ENCODE results near the gene SEZ6L2. TPM values are rescaled to one million over a fixed set of nuclear protein-coding genes. Genes with fewer than 3 reads are reported as not detected.

SEZ6L2 gene
- total RNA-seq, 4 donors from 2014 or later, result 0.22 to 2.8 (median 1.1) TPM; not detected in 1

- DNase-seq, result no peak
- no peaks in the 10 kb centered on the region for H3K27me3 ChIP-seq
- no peak overlapping the region for H3K27ac ChIP-seq
- H3K4me1 ChIP-seq, result peaks cover 9 to 26% (median 14%) of the 10 kb centered on the region in 3 donors
- intact Hi-C loops (cut with DNase I), result no loop called here
- no peak overlapping the region for H3K4me3 ChIP-seq
- peaks cover 19 to 33% (median 22%) of the 10 kb centered on the region in 3 donors for H3K36me3 ChIP-seq
- 64 to 79% methylated on average over 3 to 7 of the region's 7 CpGs for WGBS, 2 donors
- TF ChIP-seq POLR2A (IDR thresholded peaks at IDR 0.05), result no peak
- no peak for TF ChIP-seq CTCF (IDR thresholded peaks at IDR 0.05)
- no peaks in the 10 kb centered on the region for H3K9me3 ChIP-seq
Observed at GRCh38 chr16:29857133-29857760, 42.1 kb downstream of the SEZ6L2 start.

- DNase-seq, result no peak
- Histone ChIP-seq H3K4me1 (peaks cover 0 to 6% (median 0%) of the 10 kb centered on the region in 3 donors), H3K27me3 (no peaks in the 10 kb centered on the region), H3K27ac (no peak overlapping the region), H3K36me3 (peaks cover 8 to 15% (median 11%) of the 10 kb centered on the region in 3 donors), H3K9me3 (no peaks in the 10 kb centered on the region), H3K4me3 (no peak overlapping the region)
- WGBS, 2 donors, result 79 to 81% methylated on average over 4 to 5 of the region's 5 CpGs
- intact Hi-C loops (cut with DNase I), result no loop called here
- no peak for TF ChIP-seq CTCF (IDR thresholded peaks at IDR 0.05)
- no peak for TF ChIP-seq POLR2A (IDR thresholded peaks at IDR 0.05)
Observed at GRCh38 chr16:29854520-29855100, 44.7 kb downstream of the SEZ6L2 start.

- H3K36me3 ChIP-seq, result peaks cover 2 to 14% (median 4%) of the 10 kb centered on the region in 3 donors
- no peak overlapping the region for H3K4me3 ChIP-seq
- no peak for DNase-seq
- peaks cover 0 to 6% (median 0%) of the 10 kb centered on the region in 3 donors for H3K4me1 ChIP-seq
- intact Hi-C loops (cut with DNase I), result no loop called here
- H3K27me3 ChIP-seq, result no peaks in the 10 kb centered on the region
- TF ChIP-seq CTCF (IDR thresholded peaks at IDR 0.05) (no peak), POLR2A (IDR thresholded peaks at IDR 0.05) (no peak)
- WGBS, 2 donors, result 54 to 57% methylated on average over 7 of the region's 7 CpGs
- H3K9me3 ChIP-seq, result no peaks in the 10 kb centered on the region
- H3K27ac ChIP-seq, result peak overlapping the region in 1 of 4 donors; percentile 66
Observed at GRCh38 chr16:29852654-29853053, 46.7 kb downstream of the SEZ6L2 start.

GRCh38 chr16:29850998-29851397 lies 48.4 kb downstream of the SEZ6L2 start:
- WGBS, 2 donors, result 80 to 90% methylated on average over 1 to 2 of the region's 3 CpGs
- peaks cover 0 to 6% (median 0%) of the 10 kb centered on the region in 3 donors for H3K4me1 ChIP-seq
- no peak overlapping the region for H3K27ac ChIP-seq
- intact Hi-C loops (cut with DNase I), result no loop called here
- H3K36me3 ChIP-seq, result peaks cover 12 to 30% (median 21%) of the 10 kb centered on the region in 3 donors
- no peak for DNase-seq
- H3K9me3 ChIP-seq, result no peaks in the 10 kb centered on the region
- TF ChIP-seq POLR2A (IDR thresholded peaks at IDR 0.05) (no peak), CTCF (IDR thresholded peaks at IDR 0.05) (no peak)
- no peaks in the 10 kb centered on the region for H3K27me3 ChIP-seq
- H3K4me3 ChIP-seq, result no peak overlapping the region

GRCh38 chr16:29849505-29849904 lies 49.8 kb downstream of the SEZ6L2 start:
- no peak overlapping the region for H3K27ac ChIP-seq
- no peak for TF ChIP-seq CTCF (IDR thresholded peaks at IDR 0.05)
- TF ChIP-seq POLR2A (IDR thresholded peaks at IDR 0.05), result no peak
- H3K27me3 ChIP-seq, result no peaks in the 10 kb centered on the region
- H3K36me3 ChIP-seq, result peaks cover 23 to 45% (median 36%) of the 10 kb centered on the region in 3 donors
- intact Hi-C loops (cut with DNase I), result no loop called here
- 56 to 76% methylated on average over 4 to 5 of the region's 5 CpGs for WGBS, 2 donors
- H3K4me3 ChIP-seq, result no peak overlapping the region
- peaks cover 0 to 6% (median 0%) of the 10 kb centered on the region in 3 donors for H3K4me1 ChIP-seq
- H3K9me3 ChIP-seq, result no peaks in the 10 kb centered on the region
- no peak for DNase-seq
